ENCODE measurements around the gene BRINP1.

The BRINP1 gene

GRCh38 chr9:119349351-119349825, 19.8 kb downstream of the BRINP1 start:
- in situ Hi-C loops (cut with HindIII; ENCODE audit: low pct_ligation_motif_present, low pct_unique_long_range_greater_than_20kb, low sequenced_read_pairs) = no loop called here
- DNase-seq = no peak

- in situ Hi-C loops (cut with HindIII; ENCODE audit: low pct_ligation_motif_present, low pct_unique_long_range_greater_than_20kb, low sequenced_read_pairs) = no loop called here
- no peak for DNase-seq
Measured at GRCh38 chr9:119343059-119343990, 25.9 kb downstream of the BRINP1 start.

DNA sequence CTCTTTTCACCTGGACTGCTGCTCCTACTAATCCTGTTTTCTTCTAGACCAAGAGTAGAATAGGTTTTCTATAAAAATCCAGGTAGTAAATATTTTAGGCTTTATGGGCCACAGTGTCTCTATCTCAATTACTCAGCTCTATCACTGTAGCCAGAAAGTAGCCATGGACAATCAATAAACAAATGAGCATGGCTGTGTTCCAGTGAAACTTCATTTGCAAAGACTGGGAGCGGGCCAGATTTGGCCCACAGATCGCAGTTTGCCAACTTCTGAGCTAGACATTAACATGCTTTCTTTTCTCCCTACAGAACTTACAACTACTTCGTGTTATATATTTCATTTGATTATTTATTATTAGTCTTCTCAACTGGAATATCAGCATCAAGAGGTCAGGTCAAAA, 30.2 kb downstream of the BRINP1 start:
- DNase-seq = no peak

DNA sequence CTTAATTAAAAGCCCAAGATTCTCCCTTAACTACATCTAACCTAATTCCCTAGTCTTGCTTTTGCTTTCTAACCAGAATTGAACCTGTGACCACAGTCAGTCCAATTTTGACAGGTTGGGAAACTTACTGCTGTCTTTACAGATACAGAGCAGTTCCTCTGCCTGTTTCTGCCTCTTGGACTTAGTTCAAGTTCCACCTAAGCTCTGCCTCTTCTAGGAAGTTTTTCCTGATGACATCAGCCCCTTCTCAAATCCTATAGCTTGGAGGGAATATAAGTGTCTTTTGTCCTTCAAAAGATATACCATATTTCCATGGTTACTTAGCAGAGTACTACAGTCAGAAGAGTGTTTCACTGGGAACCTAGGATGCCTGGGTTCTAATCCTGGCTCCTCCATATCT, 31.7 kb downstream of the BRINP1 start:
- DNase-seq = no peak
- in situ Hi-C loops (cut with HindIII; ENCODE audit: low pct_ligation_motif_present, low pct_unique_long_range_greater_than_20kb, low sequenced_read_pairs) = no loop called here

More for the DNA sequence above, 30.2 kb downstream of the BRINP1 start:
- in situ Hi-C loops (cut with HindIII; ENCODE audit: low pct_ligation_motif_present, low pct_unique_long_range_greater_than_20kb, low sequenced_read_pairs) = no loop called here

GRCh38 chr9:119334745-119335144, 34.5 kb downstream of the BRINP1 start:
- no peak for DNase-seq
- in situ Hi-C loops (cut with HindIII; ENCODE audit: low pct_ligation_motif_present, low pct_unique_long_range_greater_than_20kb, low sequenced_read_pairs) = no loop called here

DNA sequence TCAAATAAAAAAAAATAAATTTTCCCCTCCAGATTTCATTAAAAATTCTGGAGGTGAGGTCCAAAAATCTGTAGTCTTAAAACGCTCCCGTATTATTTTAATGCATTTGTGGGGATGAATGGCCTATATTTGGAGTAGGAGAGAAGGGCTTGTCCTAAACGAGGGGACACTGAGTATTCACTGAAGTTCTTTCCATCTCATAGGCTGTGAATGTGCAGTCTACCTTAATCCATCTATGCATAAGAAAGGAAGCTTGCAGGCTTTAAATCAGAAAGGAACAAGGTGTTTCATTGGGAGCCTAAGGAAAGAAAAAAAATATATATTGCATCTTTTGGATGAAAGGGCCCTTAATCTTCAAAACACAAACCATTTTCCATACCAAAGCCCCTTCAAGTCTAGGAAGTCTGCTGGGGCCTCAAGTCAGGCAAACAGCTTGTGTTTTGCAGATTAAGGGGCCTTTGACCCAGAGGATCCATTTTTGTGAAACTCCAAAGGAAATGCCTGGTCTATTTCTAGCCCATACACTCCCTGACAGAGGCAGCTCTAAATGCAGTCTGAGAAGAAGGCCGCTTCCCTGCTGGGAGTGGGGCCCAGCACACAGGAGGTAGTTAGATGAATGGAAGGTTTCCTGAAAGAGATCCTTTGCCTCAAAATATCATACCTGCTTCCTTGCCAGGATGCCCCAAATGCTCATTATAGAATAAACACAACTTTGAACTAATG, 35.6 kb downstream of the BRINP1 start:
- in situ Hi-C loops (cut with HindIII; ENCODE audit: low pct_ligation_motif_present, low pct_unique_long_range_greater_than_20kb, low sequenced_read_pairs) = no loop called here
- no peak for DNase-seq

DNA sequence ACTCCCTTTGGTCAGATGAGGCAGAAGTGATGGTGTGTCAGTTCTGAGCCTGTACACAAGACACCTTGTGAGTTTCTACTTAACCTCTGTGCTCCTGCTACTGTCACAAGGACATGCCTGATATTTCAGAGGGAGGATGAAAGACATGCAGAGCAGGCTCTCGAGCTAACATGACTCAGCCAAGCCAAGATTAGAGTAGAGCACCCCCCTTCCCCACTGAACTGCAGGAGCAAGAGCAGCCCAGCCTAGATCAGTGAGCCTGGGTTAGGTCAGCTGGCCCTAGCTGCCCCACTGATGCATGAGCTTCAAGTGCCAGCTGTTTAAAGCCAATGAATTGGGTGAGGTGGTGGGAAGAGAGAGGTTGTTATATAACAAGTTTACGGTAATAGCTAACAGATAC, 36.7 kb downstream of the BRINP1 start:
- DNase-seq = no peak
- in situ Hi-C loops (cut with HindIII; ENCODE audit: low pct_ligation_motif_present, low pct_unique_long_range_greater_than_20kb, low sequenced_read_pairs) = no loop called here

- peak; percentile 46 for DNase-seq
Measured at GRCh38 chr9:119322184-119322583, 47.1 kb downstream of the BRINP1 start.

GRCh38 chr9:119318371-119318770, 50.9 kb downstream of the BRINP1 start:
- DNase-seq = no peak
- in situ Hi-C loops (cut with HindIII; ENCODE audit: low pct_ligation_motif_present, low pct_unique_long_range_greater_than_20kb, low sequenced_read_pairs) = no loop called here

More at GRCh38 chr9:119322184-119322583, 47.1 kb downstream of the BRINP1 start:
- in situ Hi-C loops (cut with HindIII; ENCODE audit: low pct_ligation_motif_present, low pct_unique_long_range_greater_than_20kb, low sequenced_read_pairs) = no loop called here

GRCh38 chr9:119313846-119314245, 55.4 kb downstream of the BRINP1 start:
- DNase-seq = no peak
- in situ Hi-C loops (cut with HindIII; ENCODE audit: low pct_ligation_motif_present, low pct_unique_long_range_greater_than_20kb, low sequenced_read_pairs) = no loop called here

DNA sequence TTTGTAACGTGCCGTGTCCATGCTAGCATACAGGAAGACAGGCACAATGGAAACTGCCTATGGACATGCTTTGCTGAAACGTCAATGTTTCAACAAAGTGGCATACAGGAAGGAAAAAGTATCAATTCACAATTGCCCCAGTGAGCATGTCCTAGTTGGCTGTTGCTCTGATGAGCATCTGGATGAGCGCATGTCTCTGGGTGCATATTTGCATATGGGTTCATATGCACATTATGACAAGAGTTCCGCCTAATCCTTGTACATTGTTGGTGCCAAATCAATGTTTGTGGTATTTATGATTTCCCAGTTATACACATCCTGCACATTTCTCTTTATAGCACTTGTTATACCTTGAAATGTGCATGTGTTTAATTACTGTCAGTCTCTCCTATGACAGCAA, 58.5 kb downstream of the BRINP1 start:
- DNase-seq = no peak
- in situ Hi-C loops (cut with HindIII; ENCODE audit: low pct_ligation_motif_present, low pct_unique_long_range_greater_than_20kb, low sequenced_read_pairs) = no loop called here

DNA sequence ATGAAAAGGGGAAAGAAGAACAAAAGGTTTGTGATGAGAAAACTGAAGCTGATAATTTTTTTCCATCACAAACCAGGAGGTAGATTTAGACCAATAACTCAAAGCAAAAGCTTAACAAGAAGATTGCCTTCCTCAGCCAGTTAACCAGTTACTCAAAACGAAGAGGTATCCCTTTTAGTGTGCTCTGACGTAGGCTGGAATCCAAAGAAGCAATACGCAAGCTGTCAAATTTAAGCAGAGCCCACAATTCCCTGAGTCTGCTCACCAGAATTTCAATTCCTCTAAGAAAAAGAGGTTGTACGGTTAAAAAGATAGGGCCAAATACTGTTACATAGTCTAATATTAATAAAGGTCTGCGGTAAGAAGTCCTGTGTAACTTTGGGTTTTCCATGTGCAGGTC, 61.8 kb downstream of the BRINP1 start:
- no peak for DNase-seq
- in situ Hi-C loops (cut with HindIII; ENCODE audit: low pct_ligation_motif_present, low pct_unique_long_range_greater_than_20kb, low sequenced_read_pairs) = no loop called here

DNA sequence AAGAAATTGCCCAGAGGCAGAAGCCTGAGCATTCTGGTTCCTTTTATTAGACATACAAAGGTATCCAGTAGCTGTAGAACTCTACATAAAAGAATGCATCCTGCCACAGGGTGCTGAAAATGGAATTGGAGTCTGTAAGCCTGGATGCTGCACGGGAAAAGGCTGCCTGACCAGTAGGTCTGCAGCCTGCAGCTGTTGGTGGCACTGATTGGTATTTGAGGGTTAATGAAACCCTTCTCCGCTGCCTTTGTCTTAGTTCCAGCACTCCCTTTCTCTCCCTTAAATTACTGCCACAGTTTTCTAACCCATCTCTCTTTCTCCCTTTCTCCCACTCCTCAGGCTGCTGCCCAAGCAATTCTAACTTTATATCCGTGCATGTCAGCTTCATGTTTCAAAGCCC, 64.7 kb downstream of the BRINP1 start:
- DNase-seq = no peak
- in situ Hi-C loops (cut with HindIII; ENCODE audit: low pct_ligation_motif_present, low pct_unique_long_range_greater_than_20kb, low sequenced_read_pairs) = no loop called here

DNA sequence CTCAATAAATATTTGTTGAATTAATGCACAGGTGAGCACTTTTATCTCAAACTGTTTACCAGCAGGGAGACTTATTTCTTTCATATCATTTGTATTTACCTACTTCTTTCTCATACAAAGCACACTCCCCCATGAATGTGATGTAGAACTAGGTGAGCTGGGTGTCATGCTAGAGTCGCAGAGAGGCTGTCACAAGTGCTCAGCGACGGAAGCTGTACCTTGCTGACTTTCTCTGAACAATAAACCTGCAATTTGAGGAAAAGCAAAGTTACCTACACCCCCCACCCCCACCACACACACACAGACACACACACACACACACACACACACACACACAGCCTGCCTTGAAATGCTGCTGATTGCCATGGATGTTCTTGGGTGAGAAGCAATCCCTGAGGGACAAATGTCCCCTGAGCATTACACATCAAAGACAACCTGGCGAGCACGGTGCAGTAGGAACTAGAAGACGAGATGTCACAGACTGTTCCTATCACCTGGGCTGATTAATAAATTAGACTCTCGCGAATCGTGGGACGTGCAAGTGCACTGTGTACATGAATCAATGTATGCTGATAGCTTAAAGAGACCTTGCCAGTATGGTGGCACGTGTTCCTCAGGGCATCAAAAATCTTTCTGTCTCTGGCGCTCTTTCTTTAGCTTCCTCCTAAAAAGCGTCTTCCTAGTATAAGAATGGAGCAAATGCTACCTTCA, 66.1 kb downstream of the BRINP1 start:
- in situ Hi-C loops (cut with HindIII; ENCODE audit: low pct_ligation_motif_present, low pct_unique_long_range_greater_than_20kb, low sequenced_read_pairs) = no loop called here
- no peak for DNase-seq

- in situ Hi-C loops (cut with HindIII; ENCODE audit: low pct_ligation_motif_present, low pct_unique_long_range_greater_than_20kb, low sequenced_read_pairs) = no loop called here
- DNase-seq = no peak
Measured at GRCh38 chr9:119298076-119298853, 71.0 kb downstream of the BRINP1 start.

- in situ Hi-C loops (cut with HindIII; ENCODE audit: low pct_ligation_motif_present, low pct_unique_long_range_greater_than_20kb, low sequenced_read_pairs) = no loop called here
- DNase-seq = no peak
Measured at GRCh38 chr9:119291554-119291953, 77.7 kb downstream of the BRINP1 start.

- peak; percentile 68 for DNase-seq
- in situ Hi-C loops (cut with HindIII; ENCODE audit: low pct_ligation_motif_present, low pct_unique_long_range_greater_than_20kb, low sequenced_read_pairs) = no loop called here
Measured at GRCh38 chr9:119289740-119290433, 79.3 kb downstream of the BRINP1 start.
